Uterus (tissue), 4 donors: ENCODE data around the gene PPP1R3F. TPM values are rescaled to one million over a fixed set of nuclear protein-coding genes. Genes with fewer than 3 reads are reported as not detected.
A peak's percentile ranks its signal among the peaks of the same experiment; 100 is the strongest.

Experiments
- DNase-seq, 2 donors: peaks; one replicate each; pipeline ENCODE4 v3.0.0-alpha.2; 2019 to 2020
- H3K27ac ChIP-seq, 2 donors: fragments of 200-600 bp; sonication (generic); 1 replicate in 1 of 2; 2 replicates in 1 of 2; pipeline ENCODE4 v1.5.1; 2016 to 2018
- H3K27me3 ChIP-seq, 2 donors: fragments of 200-600 bp; sonication (generic); one replicate each; pipeline ENCODE4 v1.5.1; 2018 to 2019; ENCODE audit warnings: control low read depth in 1 of 2
- H3K36me3 ChIP-seq, 2 donors: fragments of 200-600 bp; sonication (generic); one replicate each; pipeline ENCODE4 v1.5.1; 2019; ENCODE audit warnings: control low read depth in 1 of 2
- H3K4me1 ChIP-seq, 2 donors: fragments of 200-600 bp; sonication (generic); one replicate each; pipeline ENCODE4 v1.5.1; 2018 to 2019; ENCODE audit warnings: control low read depth in 1 of 2
- H3K4me3 ChIP-seq, 2 donors: fragments of 200-600 bp; sonication (generic); 1 replicate in 1 of 2; 2 replicates in 1 of 2; pipeline ENCODE4 v1.5.1; 2018 to 2019; ENCODE audit warnings: mild to moderate bottlenecking in 1 of 2
- H3K9me3 ChIP-seq, 2 donors: fragments of 200-600 bp; sonication (generic); one replicate each; pipeline ENCODE4 v1.5.1; 2019; ENCODE audit warnings: control low read depth in 1 of 2
- POLR2A ChIP-seq, 2 donors: fragments of 450-650 bp; IDR thresholded peaks; one replicate each; pipeline ENCODE4 v1.6.1; 2016; ENCODE audit warnings: antibody characterized with exemption in 2 of 2, mild to moderate bottlenecking in 1 of 2, moderate library complexity in 1 of 2
- intact Hi-C: fragments of 100-400 bp; cut with DNase I; formaldehyde crosslinking; loops from one replicate; pipeline ENCODE4 v1.15.1; 2023; ENCODE audit warnings: low total_unique reads
- total RNA-seq, 4 donors: library from RNA; depleted of rRNA in 3 of 4; stranded (reverse); fragments of >200 nt in 3 of 4; gene quantifications; one replicate each; pipeline versions ENCODE4 v1.1.0 to v1.2.4, GENCODE V29; 2014 to 2023
- TF ChIP-seq, protein P1 (sequence below), 4 experiments: fragments of 200-600 bp in 2 of 4; fragments of 450-650 bp in 2 of 4; sonication (generic) in 2 of 4; IDR thresholded peaks; one replicate each; pipeline ENCODE4 v1.5.1; 2016 to 2019; ENCODE audit warnings: antibody characterized with exemption in 4 of 4, mild to moderate bottlenecking in 2 of 4, moderate library complexity in 1 of 4
- donor health status: DM: yes; HTN: yes; CAD: no.

PPP1R3F gene
- total RNA-seq, 4 donors from 2014 or later, result 3.3 to 16.5 (median 8.0) TPM

DNA sequence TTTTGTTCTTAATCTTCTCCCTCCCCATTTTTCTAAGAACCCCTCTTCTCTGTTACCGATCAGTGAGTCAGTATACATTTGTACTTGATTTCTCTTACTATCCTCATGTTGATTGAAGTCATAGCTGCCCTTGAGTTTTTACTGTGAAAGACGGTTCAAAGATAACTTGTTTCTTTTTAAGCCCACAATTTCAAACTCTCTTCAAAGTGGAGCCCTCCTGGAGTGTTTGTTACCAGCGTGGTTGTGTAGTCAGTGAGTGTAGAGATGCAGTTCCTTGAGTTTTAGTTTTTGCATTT lies 7.9 kb downstream of the PPP1R3F start:
- TF ChIP-seq, protein P1, sequence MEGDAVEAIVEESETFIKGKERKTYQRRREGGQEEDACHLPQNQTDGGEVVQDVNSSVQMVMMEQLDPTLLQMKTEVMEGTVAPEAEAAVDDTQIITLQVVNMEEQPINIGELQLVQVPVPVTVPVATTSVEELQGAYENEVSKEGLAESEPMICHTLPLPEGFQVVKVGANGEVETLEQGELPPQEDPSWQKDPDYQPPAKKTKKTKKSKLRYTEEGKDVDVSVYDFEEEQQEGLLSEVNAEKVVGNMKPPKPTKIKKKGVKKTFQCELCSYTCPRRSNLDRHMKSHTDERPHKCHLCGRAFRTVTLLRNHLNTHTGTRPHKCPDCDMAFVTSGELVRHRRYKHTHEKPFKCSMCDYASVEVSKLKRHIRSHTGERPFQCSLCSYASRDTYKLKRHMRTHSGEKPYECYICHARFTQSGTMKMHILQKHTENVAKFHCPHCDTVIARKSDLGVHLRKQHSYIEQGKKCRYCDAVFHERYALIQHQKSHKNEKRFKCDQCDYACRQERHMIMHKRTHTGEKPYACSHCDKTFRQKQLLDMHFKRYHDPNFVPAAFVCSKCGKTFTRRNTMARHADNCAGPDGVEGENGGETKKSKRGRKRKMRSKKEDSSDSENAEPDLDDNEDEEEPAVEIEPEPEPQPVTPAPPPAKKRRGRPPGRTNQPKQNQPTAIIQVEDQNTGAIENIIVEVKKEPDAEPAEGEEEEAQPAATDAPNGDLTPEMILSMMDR (IDR thresholded peaks at IDR 0.05), result no peak
- no peak for TF ChIP-seq POLR2A (IDR thresholded peaks at IDR 0.05)
- H3K27ac ChIP-seq, result no peak overlapping the region
- DNase-seq, result no peak
- no peak overlapping the region for H3K4me3 ChIP-seq
- no peaks in the 10 kb centered on the region for H3K4me1 ChIP-seq
- intact Hi-C loops, result no loop called here
- no peaks in the 10 kb centered on the region for H3K27me3 ChIP-seq
- H3K36me3 ChIP-seq, result no peaks in the 10 kb centered on the region
- H3K9me3 ChIP-seq, result no peaks in the 10 kb centered on the region

DNA sequence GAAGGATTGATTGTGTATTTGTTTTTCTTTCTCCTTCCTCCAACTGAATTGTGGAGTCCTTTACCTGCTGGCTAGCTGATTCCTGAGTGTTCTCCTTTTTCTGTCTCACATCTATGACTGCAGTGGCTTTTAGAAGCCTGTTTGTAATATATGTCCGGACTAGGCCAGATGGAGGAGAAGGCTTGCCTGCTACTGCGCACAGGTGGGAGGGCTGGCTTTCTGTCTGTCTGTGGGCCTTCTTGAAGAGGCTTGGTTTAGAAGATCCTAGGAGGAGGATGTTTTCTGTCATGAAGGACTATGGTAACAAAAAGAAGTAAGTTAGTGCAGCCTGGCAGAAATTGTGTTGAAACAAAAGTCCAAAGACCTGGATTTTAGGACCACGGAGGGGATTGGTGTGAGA lies 8.5 kb downstream of the PPP1R3F start:
- Histone ChIP-seq H3K36me3 (no peaks in the 10 kb centered on the region), H3K27me3 (no peaks in the 10 kb centered on the region), H3K9me3 (no peaks in the 10 kb centered on the region), H3K4me3 (no peak overlapping the region), H3K27ac (no peak overlapping the region), H3K4me1 (no peaks in the 10 kb centered on the region)
- intact Hi-C loops, result no loop called here
- no peak for DNase-seq
- TF ChIP-seq, protein P1 (IDR thresholded peaks at IDR 0.05), result no peak
- no peak for TF ChIP-seq POLR2A (IDR thresholded peaks at IDR 0.05)

DNA sequence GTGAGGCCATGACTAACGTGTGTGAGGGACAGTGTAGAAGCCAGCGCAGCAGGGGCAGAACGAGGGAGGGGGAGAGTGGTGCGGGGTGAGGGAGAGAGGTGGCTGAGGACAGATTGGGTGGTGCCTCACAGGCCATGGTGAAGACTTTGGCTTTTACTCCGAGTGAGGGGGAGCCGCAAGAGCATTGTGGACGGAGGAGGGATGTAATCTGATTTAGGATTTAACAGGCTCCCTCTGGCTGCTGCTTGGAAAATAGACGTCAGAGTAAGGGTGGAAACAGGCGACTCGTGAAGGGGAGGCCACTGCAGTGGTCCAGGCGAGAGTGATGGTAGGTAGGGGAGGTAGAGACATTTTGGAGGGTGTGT lies 13.0 kb downstream of the PPP1R3F start:
- intact Hi-C loops, result no loop called here

DNA sequence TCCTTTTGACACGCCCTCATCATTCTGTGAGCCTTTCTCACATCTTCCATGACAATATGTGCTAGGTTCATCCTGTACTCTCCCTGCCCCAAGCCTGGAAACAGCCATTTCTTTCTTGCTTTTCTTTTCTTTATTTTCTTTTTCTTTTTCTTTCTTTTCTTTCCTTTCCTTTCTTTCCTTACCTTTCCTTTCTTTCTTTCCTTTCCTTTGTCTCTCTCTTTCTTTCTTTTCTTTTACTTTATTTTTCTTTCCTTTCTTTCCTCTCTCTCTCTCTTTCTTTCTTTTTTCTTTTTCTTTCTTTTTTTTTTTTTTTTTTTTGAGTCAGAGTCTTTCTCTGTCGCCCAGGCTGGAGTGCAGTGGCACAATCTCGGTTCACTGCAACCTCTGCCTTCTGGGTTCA lies 14.6 kb downstream of the PPP1R3F start:
- H3K4me3 ChIP-seq, result no peak overlapping the region
- no peak overlapping the region for H3K27ac ChIP-seq
- no peaks in the 10 kb centered on the region for H3K27me3 ChIP-seq
- intact Hi-C loops, result no loop called here
- H3K36me3 ChIP-seq, result no peaks in the 10 kb centered on the region
- H3K9me3 ChIP-seq, result no peaks in the 10 kb centered on the region
- DNase-seq, result no peak
- TF ChIP-seq, protein P1 (IDR thresholded peaks at IDR 0.05), result no peak
- no peak for TF ChIP-seq POLR2A (IDR thresholded peaks at IDR 0.05)
- no peaks in the 10 kb centered on the region for H3K4me1 ChIP-seq

More for the DNA sequence above, 13.0 kb downstream of the PPP1R3F start:
- DNase-seq, result peak; percentile 27 to 42
- Histone ChIP-seq H3K27ac (peak overlapping the region in 1 of 2 donors; percentile 62), H3K4me3 (no peak overlapping the region), H3K4me1 (no peaks in the 10 kb centered on the region), H3K27me3 (no peaks in the 10 kb centered on the region), H3K36me3 (no peaks in the 10 kb centered on the region), H3K9me3 (no peaks in the 10 kb centered on the region)
- TF ChIP-seq, protein P1 (IDR thresholded peaks at IDR 0.05), result peak in 3 of 4 experiments; percentile 28 to 35 (median 29)
- no peak for TF ChIP-seq POLR2A (IDR thresholded peaks at IDR 0.05)

DNA sequence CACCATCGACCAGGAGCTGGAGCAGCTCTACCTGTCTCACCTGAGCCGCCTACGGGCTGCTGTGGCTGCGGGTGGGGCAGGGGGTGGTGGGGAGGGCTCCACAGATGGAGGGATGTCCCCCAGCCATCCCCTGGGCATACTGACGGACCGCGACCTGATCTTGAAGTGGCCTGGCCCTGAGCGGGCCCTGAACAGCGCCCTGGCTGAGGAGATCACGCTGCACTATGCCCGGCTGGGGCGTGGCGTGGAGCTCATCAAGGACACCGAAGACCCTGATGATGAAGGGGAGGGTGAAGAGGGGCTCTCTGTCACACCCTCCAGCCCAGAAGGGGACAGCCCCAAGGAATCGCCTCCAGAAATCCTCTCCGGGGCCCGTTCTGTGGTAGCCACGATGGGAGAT lies 16.5 kb downstream of the PPP1R3F start:
- Histone ChIP-seq H3K4me1 (no peaks in the 10 kb centered on the region), H3K27ac (no peak overlapping the region), H3K27me3 (no peaks in the 10 kb centered on the region), H3K36me3 (no peaks in the 10 kb centered on the region), H3K4me3 (no peak overlapping the region), H3K9me3 (no peaks in the 10 kb centered on the region)
- intact Hi-C loops, result no loop called here
- no peak for DNase-seq
- TF ChIP-seq, protein P1 (IDR thresholded peaks at IDR 0.05), result no peak
- TF ChIP-seq POLR2A (IDR thresholded peaks at IDR 0.05), result no peak
